HEK293T (cell line): ENCODE data around the gene MINAR1.
A peak's percentile ranks its signal among the peaks of the same experiment; 100 is the strongest.

Experiments
- CTCF ChIA-PET: fragments of 350-600 bp; formaldehyde crosslinking; extraction: SDS; loops from one replicate; lab custom pipeline; 2021; ENCODE audit warnings: antibody characterized with exemption, inconsistent platforms; lab: Yijun Ruan, JAX
- POLR2A ChIA-PET: fragments of 350-600 bp; formaldehyde crosslinking; extraction: SDS; loops from one replicate; lab custom pipeline; 2020; ENCODE audit warnings: antibody characterized with exemption, inconsistent platforms; lab: Yijun Ruan, JAX
- DNase-seq: peaks from one replicate; pipeline ENCODE4 v3.0.0; 2012; ENCODE audit warnings: mixed read lengths; ENCODE audit errors: extremely low spot score
- ARNT ChIP-seq: fragments of 450-650 bp; IDR thresholded peaks from 2 replicates; pipeline ENCODE4 v1.6.1; 2017; ENCODE audit warnings: mild to moderate bottlenecking
- BHLHE40 ChIP-seq: fragments of 450-650 bp; IDR thresholded peaks from 2 replicates; pipeline ENCODE4 v1.6.1; 2016; ENCODE audit warnings: mild to moderate bottlenecking, moderate library complexity, borderline replicate concordance
- CTBP1 ChIP-seq: fragments of 450-650 bp; IDR thresholded peaks from 2 replicates; pipeline ENCODE4 v1.6.1; 2016; ENCODE audit warnings: borderline replicate concordance
- ELF4 ChIP-seq: fragments of 450-650 bp; IDR thresholded peaks from 2 replicates; pipeline ENCODE4 v1.6.1; 2017; ENCODE audit warnings: antibody characterized with exemption
- FOXA1 ChIP-seq: fragments of 450-650 bp; IDR thresholded peaks from 2 replicates; pipeline ENCODE4 v1.6.1; 2016; ENCODE audit warnings: mild to moderate bottlenecking
- FOXK2 ChIP-seq: fragments of 450-650 bp; IDR thresholded peaks from 2 replicates; pipeline ENCODE4 v1.6.1; 2016; ENCODE audit warnings: mild to moderate bottlenecking
- FOXM1 ChIP-seq: fragments of 450-650 bp; IDR thresholded peaks from 2 replicates; pipeline ENCODE4 v1.6.1; 2017; ENCODE audit warnings: mild to moderate bottlenecking, borderline replicate concordance
- HDGF ChIP-seq: fragments of 450-650 bp; IDR thresholded peaks from 2 replicates; pipeline ENCODE4 v1.6.1; 2017; ENCODE audit warnings: antibody characterized with exemption, borderline replicate concordance
- L3MBTL2 ChIP-seq: fragments of 450-650 bp; conservative IDR thresholded peaks from 2 replicates; pipeline ENCODE4 v1.6.1; 2016; ENCODE audit warnings: mild to moderate bottlenecking
- LEF1 ChIP-seq: fragments of 450-650 bp; IDR thresholded peaks from 2 replicates; pipeline ENCODE4 v1.6.1; 2017; ENCODE audit warnings: mild to moderate bottlenecking, borderline replicate concordance
- NFRKB ChIP-seq: fragments of 450-650 bp; IDR thresholded peaks from 2 replicates; pipeline ENCODE4 v1.6.1; 2016; ENCODE audit warnings: mild to moderate bottlenecking, moderate library complexity
- PKNOX1 ChIP-seq: fragments of 450-650 bp; IDR thresholded peaks from 2 replicates; pipeline ENCODE4 v1.6.1; 2016
- SP1 ChIP-seq: fragments of 450-650 bp; IDR thresholded peaks from 2 replicates; pipeline ENCODE4 v1.6.1; 2017
- SUZ12 ChIP-seq: fragments of 450-650 bp; IDR thresholded peaks from 2 replicates; pipeline ENCODE4 v1.6.1; 2016; ENCODE audit warnings: mild to moderate bottlenecking
- TARDBP ChIP-seq: fragments of 450-650 bp; IDR thresholded peaks from 2 replicates; pipeline ENCODE4 v1.6.1; 2016
- ZNF384 ChIP-seq: fragments of 450-650 bp; IDR thresholded peaks from 2 replicates; pipeline ENCODE4 v1.6.1; 2016

The MINAR1 gene

GRCh38 chr15:79437275-79438000 is 5.3 kb downstream of the MINAR1 start:
- CTCF ChIA-PET = no interaction called here
- POLR2A ChIA-PET = no interaction called here
- no peak for DNase-seq
- TF ChIP-seq FOXA1 (no peak), SP1 (no peak), PKNOX1 (no peak), FOXK2 (no peak), TARDBP (peak; percentile 67), CTBP1 (no peak), FOXM1 (no peak)

- no peak for DNase-seq
- POLR2A ChIA-PET = no interaction called here
- TF ChIP-seq SUZ12 (no peak), FOXM1 (no peak), FOXK2 (no peak), ELF4 (no peak), PKNOX1 (no peak), L3MBTL2 (no peak), LEF1 (no peak), BHLHE40 (no peak), CTBP1 (no peak), ARNT (no peak), SP1 (no peak), TARDBP (no peak), NFRKB (no peak), HDGF (no peak), ZNF384 (no peak), FOXA1 (no peak)
- CTCF ChIA-PET = no interaction called here
These were observed 7.1 kb downstream of the MINAR1 start for GRCh38 chr15:79439236-79439635.

GRCh38 chr15:79440355-79440908 is 8.3 kb downstream of the MINAR1 start:
- DNase-seq = no peak
- CTCF ChIA-PET = no interaction called here
- TF ChIP-seq ZNF384 (no peak), BHLHE40 (no peak), TARDBP (no peak), SUZ12 (no peak), PKNOX1 (no peak), L3MBTL2 (no peak), ELF4 (no peak), HDGF (no peak), NFRKB (no peak), FOXM1 (no peak), ARNT (no peak), LEF1 (no peak), FOXK2 (no peak), CTBP1 (no peak), SP1 (no peak), FOXA1 (no peak)
- POLR2A ChIA-PET = no interaction called here

GRCh38 chr15:79442911-79443310 is 10.8 kb downstream of the MINAR1 start:
- no peak for TF ChIP-seq FOXM1
- TF ChIP-seq BHLHE40 = no peak
- TF ChIP-seq CTBP1 = no peak
- peak; percentile 44 for TF ChIP-seq PKNOX1
- CTCF ChIA-PET = no interaction called here
- no peak for DNase-seq
- POLR2A ChIA-PET = no interaction called here

GRCh38 chr15:79447060-79447459 is 14.9 kb downstream of the MINAR1 start:
- DNase-seq = no peak
- TF ChIP-seq SP1 = no peak
- TF ChIP-seq ZNF384 = no peak
- TF ChIP-seq LEF1 = no peak
- no peak for TF ChIP-seq ELF4
- TF ChIP-seq FOXM1 = no peak
- no peak for TF ChIP-seq CTBP1
- TF ChIP-seq TARDBP = no peak
- TF ChIP-seq FOXA1 = no peak
- no peak for TF ChIP-seq ARNT
- CTCF ChIA-PET = no interaction called here
- POLR2A ChIA-PET = no interaction called here

GRCh38 chr15:79450648-79451047 is 18.5 kb downstream of the MINAR1 start:
- TF ChIP-seq SP1 (no peak), PKNOX1 (peak; percentile 81)
- ChIA-PET POLR2A (no interaction called here), CTCF (interaction anchor here (0.6 to 2.6 kb wide), 3 partner anchors 9 to 145 kb away, joined by 3 to 11 read pairs (median 7); no protein-coding TSS in a partner anchor)
- no peak for DNase-seq
